Posterior vena cava (tissue), 2 donors: ENCODE results near the gene ADAM22. TPM values are rescaled to one million over a fixed set of nuclear protein-coding genes. Genes with fewer than 3 reads are reported as not detected.
"Not testable (repeated sequence)": the region's sequence is repeated elsewhere in the genome, so short reads cannot be mapped to it uniquely, and the experiment has no call there.

Experiments
- DNase-seq: peaks from one replicate; pipeline ENCODE4 v3.0.0-alpha.2; 2020; ENCODE audit warnings: low spot score
- intact Hi-C, 2 donors: fragments of 100-400 bp; cut with DNase I; formaldehyde crosslinking; loops; one replicate each; pipeline versions ENCODE4 v1.14.1 to v1.14.2; 2022 to 2023
- total RNA-seq, 2 donors: library from RNA; stranded (reverse); fragmentation: NEBNext Ultra II Directional; extraction: Animal tissue kit (Norgen Biotek cat#: 25700); gene quantifications; one replicate each; pipeline ENCODE4 v1.2.1, GENCODE V29; 2021
- donor health status: DM: yes; HTN: yes; CAD: no.
- donor health status: DM: yes; HTN: yes; CAD: no.

Gene ADAM22
- total RNA-seq, 2 donors from 2014 or later, result 11.5 to 18.4 TPM

- DNase-seq, result no peak
Observed at GRCh38 chr7:87944547-87944946, 10.5 kb downstream of the ADAM22 start.

GRCh38 chr7:87945926-87946325, 11.9 kb downstream of the ADAM22 start:
- intact Hi-C loops, DNase-seq: not testable (repeated sequence)

More at GRCh38 chr7:87944547-87944946, 10.5 kb downstream of the ADAM22 start:
- intact Hi-C loops, result no loop called here

GRCh38 chr7:87948371-87948770, 14.3 kb downstream of the ADAM22 start:
- intact Hi-C loops, result no loop called here
- DNase-seq, result no peak

GRCh38 chr7:87959336-87959735, 25.3 kb downstream of the ADAM22 start:
- no peak for DNase-seq
- intact Hi-C loops, result no loop called here

- intact Hi-C loops, result no loop called here
Observed at GRCh38 chr7:87960239-87960638, 26.2 kb downstream of the ADAM22 start.

GRCh38 chr7:87961754-87962153, 27.7 kb downstream of the ADAM22 start:
- intact Hi-C loops, result no loop called here
- DNase-seq, result no peak

More at GRCh38 chr7:87960239-87960638, 26.2 kb downstream of the ADAM22 start:
- DNase-seq, result no peak

GRCh38 chr7:87966271-87966670, 32.2 kb downstream of the ADAM22 start:
- intact Hi-C loops, result no loop called here
- no peak for DNase-seq

GRCh38 chr7:87968021-87968420, 34.0 kb downstream of the ADAM22 start:
- intact Hi-C loops, result no loop called here
- no peak for DNase-seq

GRCh38 chr7:87982116-87982515, 48.1 kb downstream of the ADAM22 start:
- intact Hi-C loops, result no loop called here
- no peak for DNase-seq

GRCh38 chr7:87984088-87984487, 50.0 kb downstream of the ADAM22 start:
- intact Hi-C loops, result no loop called here
- no peak for DNase-seq

- intact Hi-C loops, result no loop called here
Observed at GRCh38 chr7:87993269-87993668, 59.2 kb downstream of the ADAM22 start.

GRCh38 chr7:87999261-87999660, 65.2 kb downstream of the ADAM22 start:
- intact Hi-C loops, result no loop called here
- no peak for DNase-seq

More at GRCh38 chr7:87993269-87993668, 59.2 kb downstream of the ADAM22 start:
- no peak for DNase-seq

- no peak for DNase-seq
- intact Hi-C loops, result no loop called here
Observed at GRCh38 chr7:88001744-88002530, 67.9 kb downstream of the ADAM22 start.

- DNase-seq, result no peak
- intact Hi-C loops, result no loop called here
Observed at GRCh38 chr7:88002617-88003016, 68.6 kb downstream of the ADAM22 start.

- DNase-seq, result no peak
- intact Hi-C loops, result no loop called here
Observed at GRCh38 chr7:88003581-88003980, 69.5 kb downstream of the ADAM22 start.

GRCh38 chr7:88005191-88005590, 71.1 kb downstream of the ADAM22 start:
- intact Hi-C loops, result no loop called here
- no peak for DNase-seq

- DNase-seq, result no peak
- intact Hi-C loops, result no loop called here
Observed at GRCh38 chr7:88009651-88010050, 75.6 kb downstream of the ADAM22 start.

GRCh38 chr7:88012086-88012485, 78.0 kb downstream of the ADAM22 start:
- intact Hi-C loops, result no loop called here
- DNase-seq, result no peak

GRCh38 chr7:88013981-88014380, 79.9 kb downstream of the ADAM22 start:
- DNase-seq, result no peak
- intact Hi-C loops, result no loop called here

- intact Hi-C loops, result no loop called here
- DNase-seq, result no peak
Observed at GRCh38 chr7:88014581-88014980, 80.5 kb downstream of the ADAM22 start.

- intact Hi-C loops, result no loop called here
- DNase-seq, result no peak
Observed at GRCh38 chr7:88015309-88015708, 81.3 kb downstream of the ADAM22 start.
